ENCODE data around the gene ACP3. TPM values are rescaled to one million over a fixed set of nuclear protein-coding genes. Genes with fewer than 3 reads are reported as not detected.
A peak's percentile ranks its signal among the peaks of the same experiment; 100 is the strongest.

ACP3 gene
- total and polyA plus RNA-seq, 2 of the 4 experiments (the other 2 are of a cell fraction) = 0.36 to 0.54 TPM

GRCh38 chr3:132283440-132283839 lies 33.8 kb upstream of the ACP3 start:
- H2AK5ac ChIP-seq (ENCODE audit: low read depth, low read length) = no peak overlapping the region
- H3K36me3 ChIP-seq (ENCODE audit: control insufficient read depth, insufficient read depth, low read length) = no peaks in the 10 kb centered on the region
- H3K27me3 ChIP-seq (ENCODE audit: control insufficient read depth, insufficient read depth, low read length) = no peaks in the 10 kb centered on the region
- ChIA-PET POLR2A (ENCODE audit: unreplicated experiment) (no interaction called here), CTCF (interaction anchor here (0.6 to 1.9 kb wide), 3 partner anchors 14 to 46 kb away, joined by 3 to 6 read pairs (median 4); no protein-coding TSS in a partner anchor)
- no peak overlapping the region for H3K56ac ChIP-seq (ENCODE audit: extremely low read depth, insufficient read depth, low read length)
- BruUV-seq (replicated peaks) = no TSS peak
- H3K23ac ChIP-seq (ENCODE audit: low read depth, low read length) = no peak overlapping the region
- no peak overlapping the region for H2BK20ac ChIP-seq (ENCODE audit: low read depth, low read length)
- H3K18ac ChIP-seq (ENCODE audit: low read depth, low read length) = peak overlapping the region; percentile 96
- no peaks in the 10 kb centered on the region for H3K9me1 ChIP-seq (ENCODE audit: insufficient read depth, low read length)
- intact Hi-C loops (cut with micrococcal nuclease) (no loop called here), in situ Hi-C loops (cut with MboI; ENCODE audit: low sequenced_read_pairs) (no loop called here), dilution Hi-C loops (cut with HindIII; ENCODE audit: low sequenced_read_pairs, unreplicated experiment) (no loop called here)
- no peak overlapping the region for H3K4ac ChIP-seq (ENCODE audit: low read depth, low read length)
- TF ChIP-seq MAFK (IDR thresholded peaks at IDR 0.05; ENCODE audit: low read depth, low read length) (no peak), MXI1 (IDR thresholded peaks at IDR 0.05; ENCODE audit: borderline replicate concordance, low read depth, low read length) (no peak), NFE2L2 (IDR thresholded peaks at IDR 0.05; ENCODE audit: low read depth, low read length) (no peak), USF2 (IDR thresholded peaks at IDR 0.05; ENCODE audit: low read depth, low read length) (no peak), SMC3 (IDR thresholded peaks at IDR 0.05; ENCODE audit: low read depth, low read length) (no peak), ELK1 (IDR thresholded peaks at IDR 0.05; ENCODE audit: borderline replicate concordance, low read depth, low read length) (no peak), FOS (IDR thresholded peaks at IDR 0.05; ENCODE audit: low read depth, low read length) (no peak), POLR2A (IDR thresholded peaks at IDR 0.05; ENCODE audit: low read depth, low read length) (no peak), RFX5 (IDR thresholded peaks at IDR 0.05; ENCODE audit: low read depth, low read length) (no peak), RCOR1 (IDR thresholded peaks at IDR 0.05; ENCODE audit: insufficient replicate concordance, low read length) (no peak), BHLHE40 (IDR thresholded peaks at IDR 0.05; ENCODE audit: low read depth, low read length) (no peak), CTCF (conservative IDR thresholded peaks at IDR 0.05; ENCODE audit: low read depth, low read length) (no peak), RAD21 (IDR thresholded peaks at IDR 0.05; ENCODE audit: low read length) (no peak), MAZ (IDR thresholded peaks at IDR 0.05; ENCODE audit: borderline replicate concordance, low read depth, low read length) (no peak)
- no peak overlapping the region for H4K8ac ChIP-seq (ENCODE audit: low read depth in 2 of 2, low read length in 2 of 2)
- ATAC-seq (ENCODE audit: low read depth) = peak; percentile 63
- DNase-seq = no peak
- no peak overlapping the region for H2AK9ac ChIP-seq (replicated peaks; ENCODE audit: low read depth, low read length, poor library complexity)
- no peak overlapping the region for H3K4me3 ChIP-seq (ENCODE audit: insufficient read depth, low read depth, low read length)
- peaks cover 4% of the 10 kb centered on the region for H3K4me1 ChIP-seq (ENCODE audit: control insufficient read depth, insufficient read depth, low read length)
- H3K14ac ChIP-seq (replicated peaks; ENCODE audit: low read depth, low read length) = no peak overlapping the region
- no peak overlapping the region for H2AFZ ChIP-seq (replicated peaks; ENCODE audit: low read length, poor library complexity)
- H3K4me2 ChIP-seq (ENCODE audit: low read depth, low read length) = 0 out of 2 replicates have a peak overlapping the region, but pooled peaks have one; percentile 32
- WGBS, 2 experiments (ENCODE audit: extremely low coverage in 2 of 2, insufficient read length in 1 of 2) = 25% methylated on average over 1 of the region's 1 CpG; no CpG with 5 or more reads in 1 of the 2 experiments
- no peak overlapping the region for H2BK15ac ChIP-seq (ENCODE audit: low read depth, low read length)
- peaks cover 4% of the 10 kb centered on the region; the same call in 1 of the 2 replicates for H3K9me3 ChIP-seq (ENCODE audit: control insufficient read depth, insufficient read depth, low read length)
- H2BK5ac ChIP-seq (ENCODE audit: low read depth, low read length, poor library complexity, severe bottlenecking) = peak overlapping the region; percentile 3
- no peaks in the 10 kb centered on the region for H4K20me1 ChIP-seq (ENCODE audit: insufficient read depth, low read length)
- no peak overlapping the region for H2BK120ac ChIP-seq (ENCODE audit: low read depth, low read length)
- H3K9ac ChIP-seq (ENCODE audit: low read depth, low read length) = no peak overlapping the region
- no peaks in the 10 kb centered on the region for H3K79me1 ChIP-seq (ENCODE audit: low read depth in 1 of 2, low read length in 2 of 2)
- H3K27ac ChIP-seq (ENCODE audit: insufficient read depth, low read length) = peak overlapping the region; percentile 74; the same call in 1 of the 2 replicates
- H4K5ac ChIP-seq (ENCODE audit: low read depth, low read length) = peak overlapping the region; percentile 95
- H4K91ac ChIP-seq (ENCODE audit: insufficient read depth, low read depth, low read length) = no peak overlapping the region
